Left lung (tissue), 10 donors: ENCODE data around the gene ANTXR2. TPM values are rescaled to one million over a fixed set of nuclear protein-coding genes. Genes with fewer than 3 reads are reported as not detected.

ENCODE experiments used
- ATAC-seq: fragments of 200-7000 bp; cut with Tn5 transposase; one replicate; pipeline ENCODE4 v1.9.1; 2020; ENCODE audit warnings: moderate library complexity
- DNase-seq, 4 donors: peaks; one replicate each; pipeline ENCODE4 v3.0.0-alpha.2; 2013 to 2020
- H3K27ac ChIP-seq, 2 donors: fragments of 200-600 bp; sonication (generic) in 1 of 2; one replicate each; pipeline versions ENCODE4 v1.5.0 to v1.8.0; 2020 to 2021
- H3K27me3 ChIP-seq, 2 donors: fragments of 200-600 bp; sonication (generic) in 1 of 2; one replicate each; pipeline versions ENCODE4 v1.5.0 to v1.8.0; 2020 to 2021
- H3K36me3 ChIP-seq, 2 donors: fragments of 200-600 bp; sonication (generic) in 1 of 2; one replicate each; pipeline versions ENCODE4 v1.5.0 to v1.8.0; 2020 to 2021
- H3K4me1 ChIP-seq, 2 donors: fragments of 200-600 bp; one replicate each; pipeline ENCODE4 v1.8.0; 2021
- H3K4me3 ChIP-seq, 2 donors: fragments of 200-600 bp; sonication (generic) in 1 of 2; one replicate each; pipeline versions ENCODE4 v1.5.0 to v1.8.0; 2020 to 2021; ENCODE audit warnings: mild to moderate bottlenecking in 1 of 2
- H3K9me3 ChIP-seq, 2 donors: fragments of 200-600 bp; sonication (generic) in 1 of 2; one replicate each; pipeline versions ENCODE4 v1.5.0 to v1.8.0; 2020 to 2021
- intact Hi-C, 2 donors: fragments of 100-400 bp; cut with DNase I; formaldehyde crosslinking; loops; one replicate each; pipeline versions ENCODE4 v1.11.2 to v1.14.2; 2022
- polyA plus RNA-seq, 6 donors: library from polyadenylated mRNA; unstranded; fragments of 120-200 nt; gene quantifications; one replicate each; pipeline ENCODE4 v1.2.1, GENCODE V29; 2013; ENCODE audit not compliant: insufficient read length in 6 of 6
- total RNA-seq, 2 donors: library from RNA; stranded (reverse); fragmentation: NEBNext Ultra II Directional; extraction: Animal tissue kit (Norgen Biotek cat#: 25700); gene quantifications; one replicate each; pipeline ENCODE4 v1.2.1, GENCODE V29; 2021
- TF ChIP-seq, protein P1 (sequence below), 2 donors: fragments of 200-600 bp; sonication (generic) in 1 of 2; IDR thresholded peaks; one replicate each; pipeline versions ENCODE4 v1.5.0 to v1.8.0; 2021; ENCODE audit warnings: antibody characterized with exemption in 2 of 2
- donor health status: DM: no; HTN: yes; CAD: no.
- donor health status: DM: no; HTN: no; CAD: no.

Gene ANTXR2
- total and polyA plus RNA-seq, 8 donors = 45.6 to 73.3 (median 66.1) TPM

DNA sequence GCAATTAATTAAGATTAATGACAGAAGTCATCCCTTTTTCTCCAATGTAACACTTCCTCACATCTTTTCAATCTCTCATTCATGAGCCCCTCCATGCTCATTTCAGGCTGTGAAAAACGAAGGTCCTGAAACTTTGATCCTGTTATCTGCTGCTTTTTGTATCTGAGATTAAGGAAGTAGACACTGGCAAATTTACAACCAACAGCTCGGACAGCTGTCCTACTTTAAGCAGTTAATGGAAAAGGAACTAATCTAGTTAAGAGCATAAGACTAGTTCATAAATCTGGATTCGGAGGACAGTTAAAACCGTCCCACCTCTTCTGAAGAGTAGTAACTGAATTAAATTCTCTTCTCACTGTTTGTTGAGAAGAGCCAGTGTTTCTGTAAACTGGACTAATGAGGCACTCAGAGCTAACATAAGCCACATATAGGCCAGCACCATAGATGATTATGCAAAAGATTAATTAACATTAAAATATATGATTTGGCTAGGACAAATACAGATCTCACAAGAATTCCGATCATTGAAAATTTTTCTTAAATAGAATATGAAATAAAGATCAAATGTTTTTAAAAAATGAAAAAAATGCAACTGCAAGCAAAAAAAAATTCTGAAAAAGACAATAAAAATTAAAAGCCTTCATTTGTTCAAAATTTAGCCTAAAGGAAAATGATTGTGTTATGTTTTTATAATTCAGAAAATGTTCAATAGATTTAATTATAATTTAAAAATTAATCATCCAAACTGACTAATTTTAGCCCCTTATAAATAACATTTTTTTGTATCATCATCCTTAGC, 114.4 kb downstream of the ANTXR2 start:
- Histone ChIP-seq H3K9me3 (no peaks in the 10 kb centered on the region), H3K4me3 (no peak overlapping the region), H3K27me3 (no peaks in the 10 kb centered on the region), H3K27ac (no peak overlapping the region), H3K4me1 (no peaks in the 10 kb centered on the region), H3K36me3 (peaks cover 0 to under 1% of the 10 kb centered on the region in 2 donors)
- ATAC-seq (no peak), DNase-seq (no peak)
- TF ChIP-seq, protein P1, sequence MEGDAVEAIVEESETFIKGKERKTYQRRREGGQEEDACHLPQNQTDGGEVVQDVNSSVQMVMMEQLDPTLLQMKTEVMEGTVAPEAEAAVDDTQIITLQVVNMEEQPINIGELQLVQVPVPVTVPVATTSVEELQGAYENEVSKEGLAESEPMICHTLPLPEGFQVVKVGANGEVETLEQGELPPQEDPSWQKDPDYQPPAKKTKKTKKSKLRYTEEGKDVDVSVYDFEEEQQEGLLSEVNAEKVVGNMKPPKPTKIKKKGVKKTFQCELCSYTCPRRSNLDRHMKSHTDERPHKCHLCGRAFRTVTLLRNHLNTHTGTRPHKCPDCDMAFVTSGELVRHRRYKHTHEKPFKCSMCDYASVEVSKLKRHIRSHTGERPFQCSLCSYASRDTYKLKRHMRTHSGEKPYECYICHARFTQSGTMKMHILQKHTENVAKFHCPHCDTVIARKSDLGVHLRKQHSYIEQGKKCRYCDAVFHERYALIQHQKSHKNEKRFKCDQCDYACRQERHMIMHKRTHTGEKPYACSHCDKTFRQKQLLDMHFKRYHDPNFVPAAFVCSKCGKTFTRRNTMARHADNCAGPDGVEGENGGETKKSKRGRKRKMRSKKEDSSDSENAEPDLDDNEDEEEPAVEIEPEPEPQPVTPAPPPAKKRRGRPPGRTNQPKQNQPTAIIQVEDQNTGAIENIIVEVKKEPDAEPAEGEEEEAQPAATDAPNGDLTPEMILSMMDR (IDR thresholded peaks at IDR 0.05) = no peak
- intact Hi-C loops = no loop called here

- DNase-seq (no peak), ATAC-seq (no peak)
- TF ChIP-seq, protein P1 (IDR thresholded peaks at IDR 0.05) = no peak
- H3K4me1 ChIP-seq = no peaks in the 10 kb centered on the region
- intact Hi-C loops = no loop called here
- H3K36me3 ChIP-seq = no peaks in the 10 kb centered on the region
- no peak overlapping the region for H3K4me3 ChIP-seq
- H3K27me3 ChIP-seq = no peaks in the 10 kb centered on the region
- H3K9me3 ChIP-seq = no peaks in the 10 kb centered on the region
- no peak overlapping the region for H3K27ac ChIP-seq
These were observed 123.9 kb downstream of the ANTXR2 start for GRCh38 chr4:79949178-79949577.

DNA sequence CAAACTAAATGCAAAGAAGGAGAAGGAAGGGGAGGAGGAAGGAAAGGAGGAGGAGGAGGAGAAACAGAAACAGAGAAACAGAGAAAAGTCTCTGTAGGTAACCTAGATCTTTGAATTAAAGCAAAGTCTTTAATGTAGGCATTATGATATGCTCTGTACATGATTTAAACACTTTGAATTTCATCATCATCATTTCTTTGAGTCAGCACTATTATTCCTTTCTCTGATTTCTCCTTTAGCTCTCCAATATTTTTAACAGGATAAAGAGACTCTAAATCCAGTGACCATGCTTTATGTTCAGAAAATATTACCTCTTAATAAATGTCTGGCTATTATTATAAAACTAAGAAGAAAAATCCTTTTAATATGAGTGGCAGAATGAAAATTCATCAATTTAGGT, 124.3 kb downstream of the ANTXR2 start:
- Histone ChIP-seq H3K27ac (no peak overlapping the region), H3K4me3 (no peak overlapping the region), H3K36me3 (no peaks in the 10 kb centered on the region), H3K9me3 (no peaks in the 10 kb centered on the region), H3K4me1 (no peaks in the 10 kb centered on the region), H3K27me3 (no peaks in the 10 kb centered on the region)
- TF ChIP-seq, protein P1 (IDR thresholded peaks at IDR 0.05) = no peak
- DNase-seq (no peak), ATAC-seq (no peak)
- intact Hi-C loops = no loop called here

DNA sequence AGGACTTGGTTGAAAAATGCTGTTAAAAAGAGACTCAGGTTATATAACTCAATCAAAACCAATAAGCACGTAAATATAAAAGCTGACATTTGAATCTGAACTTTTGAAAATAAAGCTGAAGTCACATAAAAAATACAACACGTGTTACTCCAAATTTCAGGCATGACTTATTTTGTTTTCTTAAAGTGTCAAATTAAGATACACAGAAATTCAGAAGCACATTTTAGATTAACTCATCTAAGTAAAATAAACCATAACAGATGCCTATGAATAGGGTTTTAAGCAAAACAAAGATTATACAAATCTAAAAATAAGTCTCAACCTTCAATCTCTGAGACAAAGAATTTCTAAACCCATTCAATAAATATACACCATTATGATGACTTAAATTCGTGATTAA, 124.8 kb downstream of the ANTXR2 start:
- H3K27ac ChIP-seq = no peak overlapping the region
- H3K27me3 ChIP-seq = no peaks in the 10 kb centered on the region
- H3K4me3 ChIP-seq = no peak overlapping the region
- intact Hi-C loops = no loop called here
- H3K36me3 ChIP-seq = no peaks in the 10 kb centered on the region
- TF ChIP-seq, protein P1 (IDR thresholded peaks at IDR 0.05) = no peak
- ATAC-seq (no peak), DNase-seq (no peak)
- no peaks in the 10 kb centered on the region for H3K9me3 ChIP-seq
- no peaks in the 10 kb centered on the region for H3K4me1 ChIP-seq

DNA sequence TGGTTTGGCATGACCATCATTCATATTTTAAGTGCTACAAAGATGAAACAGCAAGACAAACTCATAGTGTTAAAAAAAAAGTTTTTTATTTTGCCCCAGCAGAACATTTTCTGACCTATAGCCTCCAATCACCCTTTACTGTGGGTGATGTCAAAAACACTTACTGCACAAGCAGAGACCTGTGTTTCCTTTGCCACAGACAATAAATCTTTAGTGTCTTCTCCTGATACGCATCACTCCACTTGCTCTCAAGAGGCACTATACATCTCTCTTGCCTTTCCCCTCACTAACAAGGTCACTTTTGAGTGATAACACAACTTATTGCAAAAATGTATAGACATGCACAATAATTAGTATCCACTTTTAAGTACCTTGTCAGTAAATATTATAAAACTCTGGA, 125.6 kb downstream of the ANTXR2 start:
- no peak for DNase-seq
- ATAC-seq = no peak
- Histone ChIP-seq H3K4me3 (no peak overlapping the region), H3K27ac (no peak overlapping the region), H3K27me3 (no peaks in the 10 kb centered on the region), H3K36me3 (no peaks in the 10 kb centered on the region), H3K9me3 (no peaks in the 10 kb centered on the region), H3K4me1 (no peaks in the 10 kb centered on the region)
- TF ChIP-seq, protein P1 (IDR thresholded peaks at IDR 0.05) = no peak
- intact Hi-C loops = no loop called here
